HEK293 (cell line): ENCODE data around the gene ZNF260.

Experiments
- CTCF ChIA-PET: fragments of 350-600 bp; formaldehyde crosslinking; extraction: SDS; loops from one replicate; lab custom pipeline; 2021; ENCODE audit warnings: antibody characterized with exemption; lab: Yijun Ruan, JAX
- POLR2A ChIA-PET: fragments of 300-600 bp; formaldehyde crosslinking; extraction: SDS; loops from one replicate; lab custom pipeline; 2020; ENCODE audit warnings: antibody characterized with exemption, inconsistent platforms; lab: Yijun Ruan, JAX
- H3K27ac ChIP-seq: fragments of 200-500 bp; sonication (Bioruptor generic); 2 replicates; pipeline ENCODE4 v1.5.1; 2014; ENCODE audit warnings: low read depth, low read length, control low read depth, inconsistent platforms; ENCODE audit errors: extremely low read depth
- H3K36me3 ChIP-seq, 2 experiments: fragments of 200-500 bp in 1 of 2; sonication (Bioruptor generic) in 1 of 2; 1 replicate in 1 of 2; 2 replicates in 1 of 2; pipeline ENCODE4 v1.5.1; 2014 to 2017; ENCODE audit warnings: inconsistent platforms in 2 of 2, low read length in 2 of 2; ENCODE audit not compliant: control insufficient read depth in 2 of 2, insufficient read depth in 1 of 2
- H3K4me1 ChIP-seq: fragments of 200-500 bp; sonication (Bioruptor generic); 2 replicates; pipeline ENCODE4 v1.5.1; 2014; ENCODE audit warnings: mild to moderate bottlenecking, low read length, inconsistent platforms; ENCODE audit not compliant: control insufficient read depth, insufficient read depth
- H3K4me3 ChIP-seq: 2 replicates; pipeline ENCODE4 v1.5.1; 2011; ENCODE audit warnings: low read depth, mild to moderate bottlenecking, control low read depth, low read length, moderate library complexity
- H3K9me3 ChIP-seq: fragments of 200-500 bp; sonication (Bioruptor generic); 2 replicates; pipeline ENCODE4 v1.5.1; 2014; ENCODE audit warnings: low read depth, low read length, inconsistent platforms; ENCODE audit not compliant: control insufficient read depth, insufficient read depth
- GLIS1 ChIP-seq: fragments of 450-650 bp; formaldehyde crosslinking; IDR thresholded peaks from 2 replicates; pipeline ENCODE4 v1.5.1; 2016; ENCODE audit warnings: missing biosample characterization, missing genetic modification characterization
- IKZF3 ChIP-seq: fragments of 450-650 bp; IDR thresholded peaks from 2 replicates; pipeline ENCODE4 v1.5.0; 2018; ENCODE audit warnings: missing biosample characterization, mild to moderate bottlenecking, missing genetic modification characterization, moderate library complexity
- ZNF175 ChIP-seq: fragments of 450-650 bp; formaldehyde crosslinking; IDR thresholded peaks from 2 replicates; pipeline ENCODE4 v1.5.1; 2016; ENCODE audit warnings: missing biosample characterization, missing genetic modification characterization
- ZNF274 ChIP-seq, 2 experiments: fragments of 200-500 bp in 1 of 2; fragments of 450-650 bp in 1 of 2; sonication (Bioruptor generic) in 1 of 2; formaldehyde crosslinking in 1 of 2; IDR thresholded peaks; 2 replicates each; pipeline versions ENCODE4 v1.5.1 to v1.6.1; 2014 to 2016; ENCODE audit warnings: borderline replicate concordance in 1 of 2, inconsistent platforms in 1 of 2, low read length in 1 of 2, missing biosample characterization in 1 of 2, missing genetic modification characterization in 1 of 2
- ZNF324 ChIP-seq: fragments of 450-650 bp; formaldehyde crosslinking; IDR thresholded peaks from 2 replicates; pipeline ENCODE4 v1.5.1; 2016; ENCODE audit warnings: missing biosample characterization, missing genetic modification characterization
- ZNF335 ChIP-seq: fragments of 450-650 bp; formaldehyde crosslinking; conservative IDR thresholded peaks from 2 replicates; pipeline ENCODE4 v1.5.1; 2016; ENCODE audit warnings: missing biosample characterization, missing genetic modification characterization
- ZNF350 ChIP-seq: fragments of 450-650 bp; formaldehyde crosslinking; IDR thresholded peaks from 2 replicates; pipeline ENCODE4 v1.5.0; 2017; ENCODE audit warnings: missing biosample characterization, mild to moderate bottlenecking, missing genetic modification characterization
- ZNF366 ChIP-seq: fragments of 450-650 bp; formaldehyde crosslinking; conservative IDR thresholded peaks from 2 replicates; pipeline ENCODE4 v1.5.1; 2016; ENCODE audit warnings: missing biosample characterization, missing genetic modification characterization
- ZNF48 ChIP-seq: fragments of 450-650 bp; formaldehyde crosslinking; IDR thresholded peaks from 2 replicates; pipeline ENCODE4 v1.5.1; 2016; ENCODE audit warnings: missing biosample characterization, missing genetic modification characterization
- ZNF521 ChIP-seq: fragments of 450-650 bp; formaldehyde crosslinking; IDR thresholded peaks from 2 replicates; pipeline ENCODE4 v1.5.1; 2017; ENCODE audit warnings: missing biosample characterization, mild to moderate bottlenecking, missing genetic modification characterization
- ZNF529 ChIP-seq: fragments of 450-650 bp; formaldehyde crosslinking; IDR thresholded peaks from 2 replicates; pipeline ENCODE4 v1.5.1; 2017; ENCODE audit warnings: missing genetic modification characterization, missing biosample characterization; ENCODE audit not compliant: insufficient replicate concordance
- ZNF544 ChIP-seq: fragments of 450-650 bp; formaldehyde crosslinking; IDR thresholded peaks from 2 replicates; pipeline ENCODE4 v1.5.0; 2017; ENCODE audit warnings: missing biosample characterization, missing genetic modification characterization
- ZNF548 ChIP-seq: fragments of 450-650 bp; formaldehyde crosslinking; IDR thresholded peaks from 2 replicates; pipeline ENCODE4 v1.5.1; 2016; ENCODE audit warnings: missing biosample characterization, missing genetic modification characterization
- ZNF555 ChIP-seq: fragments of 450-650 bp; formaldehyde crosslinking; conservative IDR thresholded peaks from 2 replicates; pipeline ENCODE4 v1.5.1; 2017; ENCODE audit warnings: missing biosample characterization, mild to moderate bottlenecking, missing genetic modification characterization, inconsistent platforms
- ZNF558 ChIP-seq: fragments of 450-650 bp; formaldehyde crosslinking; IDR thresholded peaks from 2 replicates; pipeline ENCODE4 v1.5.1; 2016; ENCODE audit warnings: missing biosample characterization, missing genetic modification characterization
- ZNF624 ChIP-seq: fragments of 450-650 bp; formaldehyde crosslinking; IDR thresholded peaks from 2 replicates; pipeline ENCODE4 v1.5.1; 2017; ENCODE audit warnings: missing biosample characterization, missing genetic modification characterization
- ZNF664 ChIP-seq: fragments of 450-650 bp; formaldehyde crosslinking; IDR thresholded peaks from 2 replicates; pipeline ENCODE4 v1.5.1; 2016; ENCODE audit warnings: missing biosample characterization, missing genetic modification characterization
- ZNF670 ChIP-seq: fragments of 450-650 bp; formaldehyde crosslinking; IDR thresholded peaks from 2 replicates; pipeline ENCODE4 v1.5.1; 2016; ENCODE audit warnings: missing biosample characterization, missing genetic modification characterization, low read depth
- ZNF677 ChIP-seq: fragments of 450-650 bp; IDR thresholded peaks from 2 replicates; pipeline ENCODE4 v1.5.0; 2018; ENCODE audit warnings: missing biosample characterization, mild to moderate bottlenecking, missing genetic modification characterization, moderate library complexity
- ZNF701 ChIP-seq: fragments of 450-650 bp; formaldehyde crosslinking; IDR thresholded peaks from 2 replicates; pipeline ENCODE4 v1.5.1; 2016; ENCODE audit warnings: missing biosample characterization, missing genetic modification characterization
- ZNF777 ChIP-seq: fragments of 450-650 bp; formaldehyde crosslinking; IDR thresholded peaks from 2 replicates; pipeline ENCODE4 v1.5.1; 2017; ENCODE audit warnings: missing biosample characterization, missing genetic modification characterization, borderline replicate concordance
- TF ChIP-seq, protein P1 (sequence below): fragments of 450-650 bp; formaldehyde crosslinking; IDR thresholded peaks from 2 replicates; pipeline ENCODE4 v1.5.1; 2016; ENCODE audit warnings: missing biosample characterization, missing genetic modification characterization
- TF ChIP-seq, protein P2 (sequence below): fragments of 450-650 bp; formaldehyde crosslinking; IDR thresholded peaks from 2 replicates; pipeline ENCODE4 v1.5.1; 2016; ENCODE audit warnings: missing biosample characterization, missing genetic modification characterization
- TF ChIP-seq, protein P3 (sequence below): fragments of 450-650 bp; formaldehyde crosslinking; IDR thresholded peaks from 2 replicates; pipeline ENCODE4 v1.5.1; 2016; ENCODE audit warnings: missing biosample characterization, missing genetic modification characterization
- TF ChIP-seq, protein P4 (sequence below): fragments of 450-650 bp; formaldehyde crosslinking; IDR thresholded peaks from 2 replicates; pipeline ENCODE4 v1.5.1; 2017; ENCODE audit warnings: missing biosample characterization, missing genetic modification characterization

ZNF260 gene

DNA sequence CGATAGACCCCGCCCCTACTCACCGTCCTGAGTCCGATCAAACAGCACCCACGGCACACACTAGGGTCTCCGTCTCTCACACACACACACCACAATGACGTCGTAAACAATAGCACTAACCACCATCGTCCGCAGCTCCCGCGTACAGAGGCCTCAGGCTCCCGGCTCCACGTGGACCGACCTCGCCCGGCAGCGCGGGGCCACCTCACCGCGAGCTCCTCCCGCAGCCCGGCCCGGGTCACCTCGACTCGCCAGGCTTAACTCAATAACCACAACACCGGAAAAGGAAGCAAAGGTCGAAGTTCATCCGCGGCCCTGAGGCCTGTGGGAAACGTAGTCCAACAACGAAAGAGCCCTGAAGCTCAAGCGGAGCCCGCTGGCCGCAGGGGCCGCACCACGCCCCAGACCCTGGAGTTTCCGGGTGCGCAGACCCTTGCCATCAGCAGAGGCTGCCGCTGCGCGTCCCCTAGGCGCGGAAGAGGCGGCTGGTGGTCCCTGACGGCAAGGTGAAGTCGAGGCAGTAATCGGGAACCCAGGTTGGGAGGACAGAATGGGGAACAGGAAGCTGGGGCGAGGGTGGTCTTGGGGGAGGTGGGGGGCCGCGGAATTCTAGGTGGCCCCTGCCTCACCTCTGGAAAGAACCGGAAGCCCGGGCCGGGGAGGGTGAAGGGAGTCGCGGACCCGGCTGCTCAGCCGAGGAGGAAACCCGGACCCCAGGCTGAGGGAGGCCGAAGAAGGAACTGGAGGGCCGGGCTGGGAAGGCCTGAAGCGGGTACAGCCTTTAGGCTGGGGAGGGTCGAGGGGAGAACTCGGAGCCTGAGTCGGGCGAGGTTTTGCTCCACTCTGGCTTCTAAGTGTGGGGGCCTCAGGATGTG lies 45.2 kb upstream of the ZNF260 start, which contains the start of gene ZNF529 (continued):
- TF ChIP-seq ZNF335 (tag by site-specific recombination) = peak; percentile 100
- 0 out of 2 replicates have a peak, but pooled peaks have one; percentile 66 for TF ChIP-seq ZNF777 (tag by site-specific recombination)
- no peak for TF ChIP-seq ZNF350
- no peak for TF ChIP-seq ZNF677 (tag by site-specific recombination)
- TF ChIP-seq ZNF544 (tag by site-specific recombination) = no peak
- no peak for TF ChIP-seq ZNF521 (tag by site-specific recombination)
- TF ChIP-seq ZNF48 = no peak
- peak; percentile 99 for TF ChIP-seq ZNF324
- no peak for TF ChIP-seq ZNF175
- TF ChIP-seq GLIS1 = peak; percentile 80
- TF ChIP-seq, all 188 proteins: peak for 104

DNA sequence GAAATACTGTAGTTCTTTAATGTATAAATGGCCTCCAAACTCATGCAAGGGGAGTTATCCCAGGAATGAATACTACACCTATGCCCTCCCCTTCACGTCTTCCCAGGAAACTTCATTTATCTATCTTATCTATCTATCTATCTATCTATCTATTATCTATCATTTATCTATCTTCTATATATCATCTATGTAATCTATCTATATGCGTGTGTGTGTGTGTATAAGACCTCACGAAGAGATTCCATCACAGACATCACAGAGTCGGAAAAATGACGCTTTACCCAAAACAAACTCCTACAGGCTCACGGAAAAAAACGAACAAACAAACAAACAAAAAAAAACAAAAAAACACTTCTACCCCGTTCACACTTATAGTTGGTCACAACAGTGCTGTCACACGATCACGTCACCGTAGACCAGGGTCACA lies 44.5 kb upstream of the ZNF260 start:
- Histone ChIP-seq H3K36me3 (peaks cover 60 to 72% of the 10 kb centered on the region in 2 experiments), H3K27ac (peak overlapping the region; percentile 86), H3K9me3 (peaks cover 15% of the 10 kb centered on the region), H3K4me3 (peak overlapping the region; percentile 70), H3K4me1 (peaks cover 18% of the 10 kb centered on the region)
- TF ChIP-seq ZNF670 (tag by site-specific recombination) (0 out of 2 replicates have a peak, but pooled peaks have one; percentile 91), ZNF274 (IDR thresholded peaks at IDR 0.05; ENCODE audit: low read length) (no peak), ZNF274 (tag by site-specific recombination; IDR thresholded peaks at IDR 0.05; ENCODE audit: borderline replicate concordance) (no peak), ZNF529 (tag by site-specific recombination) (no peak), ZNF366 (tag by site-specific recombination) (peak; percentile 78), ZNF624 (tag by site-specific recombination) (0 out of 2 replicates have a peak, but pooled peaks have one; percentile 9), ZNF558 (tag by site-specific recombination) (0 out of 2 replicates have a peak, but pooled peaks have one; percentile 67), ZNF555 (tag by site-specific recombination) (no peak), IKZF3 (tag by site-specific recombination) (no peak), ZNF701 (tag by site-specific recombination) (no peak), ZNF664 (0 out of 2 replicates have a peak, but pooled peaks have one; percentile 51), ZNF548 (tag by site-specific recombination) (0 out of 2 replicates have a peak, but pooled peaks have one; percentile 16)
- TF ChIP-seq, protein P1, sequence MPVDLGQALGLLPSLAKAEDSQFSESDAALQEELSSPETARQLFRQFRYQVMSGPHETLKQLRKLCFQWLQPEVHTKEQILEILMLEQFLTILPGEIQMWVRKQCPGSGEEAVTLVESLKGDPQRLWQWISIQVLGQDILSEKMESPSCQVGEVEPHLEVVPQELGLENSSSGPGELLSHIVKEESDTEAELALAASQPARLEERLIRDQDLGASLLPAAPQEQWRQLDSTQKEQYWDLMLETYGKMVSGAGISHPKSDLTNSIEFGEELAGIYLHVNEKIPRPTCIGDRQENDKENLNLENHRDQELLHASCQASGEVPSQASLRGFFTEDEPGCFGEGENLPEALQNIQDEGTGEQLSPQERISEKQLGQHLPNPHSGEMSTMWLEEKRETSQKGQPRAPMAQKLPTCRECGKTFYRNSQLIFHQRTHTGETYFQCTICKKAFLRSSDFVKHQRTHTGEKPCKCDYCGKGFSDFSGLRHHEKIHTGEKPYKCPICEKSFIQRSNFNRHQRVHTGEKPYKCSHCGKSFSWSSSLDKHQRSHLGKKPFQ = peak; percentile 99
- TF ChIP-seq, protein P2, sequence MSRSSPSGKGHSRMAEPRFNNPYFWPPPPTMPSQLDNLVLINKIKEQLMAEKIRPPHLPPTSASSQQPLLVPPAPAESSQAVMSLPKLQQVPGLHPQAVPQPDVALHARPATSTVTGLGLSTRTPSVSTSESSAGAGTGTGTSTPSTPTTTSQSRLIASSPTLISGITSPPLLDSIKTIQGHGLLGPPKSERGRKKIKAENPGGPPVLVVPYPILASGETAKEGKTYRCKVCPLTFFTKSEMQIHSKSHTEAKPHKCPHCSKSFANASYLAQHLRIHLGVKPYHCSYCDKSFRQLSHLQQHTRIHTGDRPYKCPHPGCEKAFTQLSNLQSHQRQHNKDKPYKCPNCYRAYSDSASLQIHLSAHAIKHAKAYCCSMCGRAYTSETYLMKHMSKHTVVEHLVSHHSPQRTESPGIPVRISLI (tag by site-specific recombination) = peak; percentile 99
- TF ChIP-seq, protein P3, sequence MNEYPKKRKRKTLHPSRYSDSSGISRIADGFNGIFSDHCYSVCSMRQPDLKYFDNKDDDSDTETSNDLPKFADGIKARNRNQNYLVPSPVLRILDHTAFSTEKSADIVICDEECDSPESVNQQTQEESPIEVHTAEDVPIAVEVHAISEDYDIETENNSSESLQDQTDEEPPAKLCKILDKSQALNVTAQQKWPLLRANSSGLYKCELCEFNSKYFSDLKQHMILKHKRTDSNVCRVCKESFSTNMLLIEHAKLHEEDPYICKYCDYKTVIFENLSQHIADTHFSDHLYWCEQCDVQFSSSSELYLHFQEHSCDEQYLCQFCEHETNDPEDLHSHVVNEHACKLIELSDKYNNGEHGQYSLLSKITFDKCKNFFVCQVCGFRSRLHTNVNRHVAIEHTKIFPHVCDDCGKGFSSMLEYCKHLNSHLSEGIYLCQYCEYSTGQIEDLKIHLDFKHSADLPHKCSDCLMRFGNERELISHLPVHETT = no peak; the same call in 1 of the 2 replicates
- TF ChIP-seq, protein P4, sequence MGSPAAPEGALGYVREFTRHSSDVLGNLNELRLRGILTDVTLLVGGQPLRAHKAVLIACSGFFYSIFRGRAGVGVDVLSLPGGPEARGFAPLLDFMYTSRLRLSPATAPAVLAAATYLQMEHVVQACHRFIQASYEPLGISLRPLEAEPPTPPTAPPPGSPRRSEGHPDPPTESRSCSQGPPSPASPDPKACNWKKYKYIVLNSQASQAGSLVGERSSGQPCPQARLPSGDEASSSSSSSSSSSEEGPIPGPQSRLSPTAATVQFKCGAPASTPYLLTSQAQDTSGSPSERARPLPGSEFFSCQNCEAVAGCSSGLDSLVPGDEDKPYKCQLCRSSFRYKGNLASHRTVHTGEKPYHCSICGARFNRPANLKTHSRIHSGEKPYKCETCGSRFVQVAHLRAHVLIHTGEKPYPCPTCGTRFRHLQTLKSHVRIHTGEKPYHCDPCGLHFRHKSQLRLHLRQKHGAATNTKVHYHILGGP (tag by site-specific recombination) = no peak
- ChIA-PET POLR2A (interaction anchor here (0.6 to 3.6 kb wide), 25 partner anchors 8 to 1431 kb away, joined by 3 to 65 read pairs (median 4); partner anchors contain the start of genes ZFP14, ZFP82, ZNF260 and ZNF345), CTCF (interaction anchor here (0.6 to 0.7 kb wide), 2 partner anchors 14 to 158 kb away, joined by 3 read pairs; no protein-coding TSS in a partner anchor)
